ENCODE measurements around the gene ABCA7.

The ABCA7 gene

DNA sequence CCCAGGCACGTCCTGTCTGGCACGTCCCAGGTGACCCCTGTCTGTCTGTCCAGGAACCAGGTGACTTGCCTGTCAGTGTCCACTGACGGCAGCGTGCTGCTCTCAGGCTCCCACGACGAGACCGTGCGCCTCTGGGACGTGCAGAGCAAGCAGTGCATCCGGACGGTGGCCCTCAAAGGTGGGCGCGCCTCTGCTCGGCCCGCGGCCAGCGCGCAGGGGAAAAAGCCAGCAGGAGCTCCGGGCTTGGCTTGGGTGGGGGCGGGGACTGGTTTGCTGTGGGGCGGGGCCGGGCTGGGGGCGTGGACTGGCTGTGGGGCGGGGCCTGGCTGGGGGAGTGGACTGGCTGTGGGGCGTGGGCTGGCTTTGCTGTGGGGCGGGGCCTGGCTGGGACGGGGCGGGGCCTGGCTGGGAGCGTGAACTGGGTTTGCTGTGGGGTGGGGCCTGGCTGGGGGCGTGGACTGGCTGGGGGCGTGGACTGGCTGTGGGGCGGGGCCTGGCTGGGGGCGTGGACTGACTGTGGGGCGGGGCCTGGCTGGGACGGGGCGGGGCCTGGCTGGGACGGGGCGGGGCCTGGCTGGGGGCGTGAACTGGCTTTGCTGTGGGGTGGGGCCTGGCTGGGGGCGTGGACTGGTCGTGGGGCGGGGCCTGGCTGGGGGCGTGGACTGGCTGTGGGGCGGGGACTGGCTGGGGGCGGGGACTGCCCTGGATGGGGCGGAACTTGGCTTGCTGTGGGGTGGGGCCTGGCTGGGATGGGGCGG is 48.6 kb upstream of the ABCA7 start:
- H3K4me1 ChIP-seq (ENCODE audit: low read length): no peaks in the 10 kb centered on the region
- H3K9me3 ChIP-seq (ENCODE audit: insufficient read depth, low read length): no peaks in the 10 kb centered on the region
- H3K27ac ChIP-seq (ENCODE audit: low read length): no peak overlapping the region
- no peak overlapping the region for H2AFZ ChIP-seq (ENCODE audit: low read depth, low read length)
- H3K4me3 ChIP-seq (ENCODE audit: low read length): no peak overlapping the region
- H3K4me2 ChIP-seq (ENCODE audit: low read length): no peak overlapping the region
- peaks cover 46% of the 10 kb centered on the region for H3K36me3 ChIP-seq (replicated peaks; ENCODE audit: low read depth, low read length)
- TF ChIP-seq EZH2phosphoT487 (IDR thresholded peaks at IDR 0.05; ENCODE audit: low read depth): no peak
- TF ChIP-seq, protein P1, sequence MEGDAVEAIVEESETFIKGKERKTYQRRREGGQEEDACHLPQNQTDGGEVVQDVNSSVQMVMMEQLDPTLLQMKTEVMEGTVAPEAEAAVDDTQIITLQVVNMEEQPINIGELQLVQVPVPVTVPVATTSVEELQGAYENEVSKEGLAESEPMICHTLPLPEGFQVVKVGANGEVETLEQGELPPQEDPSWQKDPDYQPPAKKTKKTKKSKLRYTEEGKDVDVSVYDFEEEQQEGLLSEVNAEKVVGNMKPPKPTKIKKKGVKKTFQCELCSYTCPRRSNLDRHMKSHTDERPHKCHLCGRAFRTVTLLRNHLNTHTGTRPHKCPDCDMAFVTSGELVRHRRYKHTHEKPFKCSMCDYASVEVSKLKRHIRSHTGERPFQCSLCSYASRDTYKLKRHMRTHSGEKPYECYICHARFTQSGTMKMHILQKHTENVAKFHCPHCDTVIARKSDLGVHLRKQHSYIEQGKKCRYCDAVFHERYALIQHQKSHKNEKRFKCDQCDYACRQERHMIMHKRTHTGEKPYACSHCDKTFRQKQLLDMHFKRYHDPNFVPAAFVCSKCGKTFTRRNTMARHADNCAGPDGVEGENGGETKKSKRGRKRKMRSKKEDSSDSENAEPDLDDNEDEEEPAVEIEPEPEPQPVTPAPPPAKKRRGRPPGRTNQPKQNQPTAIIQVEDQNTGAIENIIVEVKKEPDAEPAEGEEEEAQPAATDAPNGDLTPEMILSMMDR (IDR thresholded peaks at IDR 0.05; ENCODE audit: low read depth, low read length): no peak
- H3K79me2 ChIP-seq (ENCODE audit: low read length): no peaks in the 10 kb centered on the region; the same call in 1 of the 2 replicates
- no peaks in the 10 kb centered on the region for H4K20me1 ChIP-seq (ENCODE audit: insufficient read depth, low read length)
- H3K9ac ChIP-seq (ENCODE audit: low read length): no peak overlapping the region
- no peaks in the 10 kb centered on the region for H3K27me3 ChIP-seq (ENCODE audit: low read depth, low read length)

GRCh38 chr19:991932-992669 is 47.8 kb upstream of the ABCA7 start:
- Histone ChIP-seq H3K4me1 (ENCODE audit: low read length) (no peaks in the 10 kb centered on the region), H3K4me2 (ENCODE audit: low read length) (no peak overlapping the region), H3K79me2 (ENCODE audit: low read length) (no peaks in the 10 kb centered on the region), H3K4me3 (ENCODE audit: low read length) (no peak overlapping the region), H3K9me3 (ENCODE audit: insufficient read depth, low read length) (no peaks in the 10 kb centered on the region), H3K36me3 (replicated peaks; ENCODE audit: low read depth, low read length) (peaks cover 42% of the 10 kb centered on the region), H3K27me3 (ENCODE audit: low read depth, low read length) (no peaks in the 10 kb centered on the region), H3K27ac (ENCODE audit: low read length) (no peak overlapping the region), H2AFZ (ENCODE audit: low read depth, low read length) (no peak overlapping the region), H4K20me1 (ENCODE audit: insufficient read depth, low read length) (no peaks in the 10 kb centered on the region), H3K9ac (ENCODE audit: low read length) (no peak overlapping the region)
- TF ChIP-seq, protein P1 (IDR thresholded peaks at IDR 0.05; ENCODE audit: low read depth, low read length): no peak
- TF ChIP-seq EZH2phosphoT487 (IDR thresholded peaks at IDR 0.05; ENCODE audit: low read depth): no peak

DNA sequence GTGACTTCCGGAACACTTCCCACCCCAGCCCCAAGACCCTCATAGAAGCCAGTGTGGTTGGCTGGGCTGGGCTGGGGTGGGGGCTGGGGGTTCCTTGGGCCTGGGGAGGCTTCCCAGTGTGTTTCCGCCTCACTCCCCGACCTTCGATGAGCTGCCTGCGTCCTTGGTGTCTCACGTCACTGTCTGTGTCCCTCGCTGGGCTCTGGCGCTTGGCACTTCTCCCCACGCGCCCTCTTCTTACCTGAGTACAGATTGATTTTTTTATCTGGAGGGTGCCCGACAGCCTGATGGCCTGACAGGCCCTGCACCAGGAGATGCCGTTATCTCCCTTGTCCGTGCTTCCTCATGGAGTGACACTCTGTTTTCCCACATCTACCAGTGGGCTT is 47.2 kb upstream of the ABCA7 start:
- H3K79me2 ChIP-seq (ENCODE audit: low read length): no peaks in the 10 kb centered on the region
- H3K36me3 ChIP-seq (replicated peaks; ENCODE audit: low read depth, low read length): peaks cover 42% of the 10 kb centered on the region
- H3K4me2 ChIP-seq (ENCODE audit: low read length): no peak overlapping the region

DNA sequence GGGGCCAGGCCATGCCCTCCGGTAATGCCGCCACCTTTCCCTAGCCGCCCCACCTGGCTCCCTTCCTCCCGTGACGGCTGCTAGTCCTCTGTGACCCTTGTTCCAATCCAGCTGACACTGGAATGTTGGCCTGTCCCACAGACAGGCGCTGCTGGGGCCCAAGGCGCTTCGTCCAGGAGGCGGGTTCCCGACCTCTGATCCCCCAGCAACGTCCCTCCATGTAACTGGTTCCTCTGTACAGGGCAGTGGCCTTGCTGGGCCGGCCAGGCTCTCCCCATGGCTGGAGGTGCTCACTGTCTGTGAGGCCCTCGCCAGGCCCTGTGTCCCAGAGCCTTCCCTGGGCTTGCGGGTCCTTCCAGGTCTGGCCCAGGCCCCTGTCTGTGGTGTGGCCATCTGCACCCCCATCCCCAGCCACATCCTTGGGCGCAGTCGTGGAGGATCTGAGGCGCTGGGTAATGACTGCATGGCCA is 46.5 kb upstream of the ABCA7 start:
- no peaks in the 10 kb centered on the region for H3K27me3 ChIP-seq (ENCODE audit: low read depth, low read length)
- H3K36me3 ChIP-seq (replicated peaks; ENCODE audit: low read depth, low read length): peaks cover 38% of the 10 kb centered on the region
- H2AFZ ChIP-seq (ENCODE audit: low read depth, low read length): no peak overlapping the region
- H3K9ac ChIP-seq (ENCODE audit: low read length): no peak overlapping the region
- H3K9me3 ChIP-seq (ENCODE audit: insufficient read depth, low read length): no peaks in the 10 kb centered on the region
- H3K4me2 ChIP-seq (ENCODE audit: low read length): no peak overlapping the region
- H3K4me3 ChIP-seq (ENCODE audit: low read length): no peak overlapping the region
- no peak overlapping the region for H3K27ac ChIP-seq (ENCODE audit: low read length)
- TF ChIP-seq, protein P1 (IDR thresholded peaks at IDR 0.05; ENCODE audit: low read depth, low read length): no peak
- TF ChIP-seq EZH2phosphoT487 (IDR thresholded peaks at IDR 0.05; ENCODE audit: low read depth): no peak
- no peaks in the 10 kb centered on the region for H3K79me2 ChIP-seq (ENCODE audit: low read length)
- no peaks in the 10 kb centered on the region for H3K4me1 ChIP-seq (ENCODE audit: low read length)
- no peaks in the 10 kb centered on the region for H4K20me1 ChIP-seq (ENCODE audit: insufficient read depth, low read length)

More for the DNA sequence above, 47.2 kb upstream of the ABCA7 start:
- no peak overlapping the region for H3K9ac ChIP-seq (ENCODE audit: low read length)
- H4K20me1 ChIP-seq (ENCODE audit: insufficient read depth, low read length): no peaks in the 10 kb centered on the region
- no peak for TF ChIP-seq EZH2phosphoT487 (IDR thresholded peaks at IDR 0.05; ENCODE audit: low read depth)
- TF ChIP-seq, protein P1 (IDR thresholded peaks at IDR 0.05; ENCODE audit: low read depth, low read length): no peak
- H3K9me3 ChIP-seq (ENCODE audit: insufficient read depth, low read length): no peaks in the 10 kb centered on the region
- no peak overlapping the region for H2AFZ ChIP-seq (ENCODE audit: low read depth, low read length)
- H3K4me1 ChIP-seq (ENCODE audit: low read length): no peaks in the 10 kb centered on the region
- H3K27me3 ChIP-seq (ENCODE audit: low read depth, low read length): no peaks in the 10 kb centered on the region
- no peak overlapping the region for H3K4me3 ChIP-seq (ENCODE audit: low read length)
- no peak overlapping the region for H3K27ac ChIP-seq (ENCODE audit: low read length)

Data from OCI-LY3 (cell line).